HCEC 1CT (cell line): ENCODE data around the gene TOR4A.
A peak's percentile ranks its signal among the peaks of the same experiment; 100 is the strongest.
"Not testable (repeated sequence)": the region's sequence is repeated elsewhere in the genome, so short reads cannot be mapped to it uniquely, and the experiment has no call there.

Experiments
- DNase-seq: peaks from one replicate; pipeline ENCODE4 v3.0.0-alpha.2; 2017

Gene TOR4A

DNA sequence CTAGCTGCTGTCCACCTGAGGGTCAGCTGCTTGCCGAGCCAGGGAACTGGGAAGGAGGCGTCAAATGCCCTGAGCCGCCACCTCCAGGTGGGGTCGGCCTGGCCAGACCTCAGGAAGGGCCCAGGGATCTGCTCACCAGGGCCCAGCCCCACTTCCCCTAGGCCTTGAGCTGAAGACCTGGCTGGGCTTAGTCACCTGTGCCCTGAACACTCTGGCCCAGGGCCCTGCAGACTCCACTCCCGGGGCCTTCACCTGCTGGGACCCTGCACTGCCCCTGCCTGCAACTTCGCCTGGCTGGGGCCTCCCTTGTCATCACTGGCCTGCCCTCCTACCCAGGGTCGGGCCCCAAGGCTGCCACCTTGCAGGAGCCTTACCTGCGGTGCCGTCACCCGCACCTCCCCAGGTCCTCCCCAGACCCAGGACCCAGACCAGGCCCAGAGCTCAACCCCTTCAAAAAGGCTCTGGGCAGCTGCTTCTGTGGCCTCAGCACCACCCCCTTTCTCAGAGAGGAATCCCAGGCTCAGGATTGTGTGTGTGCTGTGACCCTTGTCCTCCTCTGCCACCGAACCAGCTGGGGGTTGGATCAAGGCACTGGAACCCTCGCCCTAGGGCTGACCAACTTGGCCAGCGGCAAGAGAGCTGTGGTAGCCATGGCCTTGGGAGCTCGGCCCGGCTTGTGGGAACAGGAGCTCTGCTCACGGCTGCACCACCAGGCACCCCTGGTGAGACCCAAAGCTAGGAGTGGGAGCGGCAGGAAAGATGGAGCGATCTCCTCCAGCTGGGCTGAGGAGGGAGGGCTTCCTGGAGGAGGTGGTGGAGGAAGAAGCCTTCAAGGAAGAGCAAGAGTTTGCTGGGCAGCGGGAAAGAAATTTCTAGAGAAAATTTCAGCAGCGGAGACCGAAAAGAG lies 23.6 kb upstream of the TOR4A start:
- DNase-seq, result no peak

DNA sequence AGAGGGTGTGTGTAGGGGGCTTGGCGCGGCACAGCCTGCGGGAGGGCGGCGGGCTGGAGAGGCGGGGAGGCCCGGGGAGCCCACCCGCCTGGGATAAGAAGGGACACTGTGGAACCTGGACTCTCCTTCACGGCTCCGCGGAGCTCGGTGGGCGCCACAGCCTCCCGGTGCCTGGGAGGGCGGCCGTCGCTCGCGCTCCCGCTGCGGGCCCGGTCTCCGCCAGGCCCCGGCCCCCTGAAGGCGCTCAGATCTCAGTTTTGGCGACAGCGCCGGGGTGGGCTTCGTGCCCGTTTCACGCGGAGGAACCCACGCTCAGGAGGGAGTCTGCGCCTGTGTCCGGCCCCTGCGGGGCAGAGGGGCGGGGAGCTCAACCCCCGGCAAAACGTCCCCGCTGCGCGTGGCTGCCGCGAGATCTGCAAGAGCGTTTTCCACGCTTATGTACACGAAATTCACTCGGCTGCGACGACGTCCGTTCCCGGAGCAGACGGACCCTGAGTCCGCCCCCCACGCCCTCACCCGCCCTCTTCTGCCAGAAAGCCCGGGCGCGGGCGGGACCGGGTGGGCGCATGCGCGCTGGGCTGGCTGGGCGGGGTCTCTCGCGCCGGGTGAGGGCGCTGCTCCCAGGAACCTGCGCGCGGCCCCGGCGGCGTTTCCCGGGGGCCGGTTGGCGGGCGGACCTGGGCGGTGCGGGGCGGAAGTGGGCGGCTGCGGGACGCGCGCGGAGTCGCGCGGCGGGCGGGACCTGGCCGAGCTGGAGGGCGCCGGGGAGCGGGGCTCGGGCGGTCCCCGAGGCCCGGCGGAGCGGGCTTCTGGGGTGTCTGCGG lies 22.7 kb upstream of the TOR4A start, which contains the start of gene NELFB:
NELFB (plus strand) TSS at position 704 of the 824 bp plus-strand sequence.
- peak; percentile 74 for DNase-seq

DNA sequence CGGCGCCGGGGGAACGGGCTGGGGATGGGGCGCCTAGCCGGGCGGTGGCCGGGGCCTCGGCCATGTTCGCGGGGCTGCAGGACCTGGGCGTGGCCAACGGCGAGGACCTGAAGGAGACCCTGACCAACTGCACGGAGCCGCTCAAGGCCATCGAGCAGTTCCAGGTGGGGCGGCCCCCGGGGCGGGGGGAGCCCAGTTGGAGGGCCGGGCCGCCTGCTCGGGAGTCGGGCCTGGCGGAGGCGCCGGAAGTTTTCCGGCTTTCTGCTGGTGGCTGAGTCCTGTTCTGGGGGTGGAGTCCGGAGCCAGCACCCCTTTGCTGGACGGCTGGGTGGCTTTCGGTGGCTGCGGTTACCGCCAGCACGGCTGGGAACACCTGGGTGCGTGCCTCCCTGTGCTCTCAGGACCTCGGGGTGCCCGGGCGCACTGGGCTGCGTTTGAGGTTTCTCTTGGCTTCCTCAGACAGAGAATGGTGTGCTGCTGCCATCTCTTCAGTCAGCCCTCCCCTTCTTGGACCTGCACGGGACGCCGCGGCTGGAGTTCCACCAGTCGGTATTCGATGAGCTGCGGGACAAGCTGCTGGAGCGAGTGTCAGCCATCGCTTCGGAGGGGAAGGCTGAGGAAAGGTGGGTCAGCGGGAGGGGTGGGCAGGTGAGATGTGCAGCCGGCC lies 21.9 kb upstream of the TOR4A start:
- DNase-seq, result peak; percentile 17

DNA sequence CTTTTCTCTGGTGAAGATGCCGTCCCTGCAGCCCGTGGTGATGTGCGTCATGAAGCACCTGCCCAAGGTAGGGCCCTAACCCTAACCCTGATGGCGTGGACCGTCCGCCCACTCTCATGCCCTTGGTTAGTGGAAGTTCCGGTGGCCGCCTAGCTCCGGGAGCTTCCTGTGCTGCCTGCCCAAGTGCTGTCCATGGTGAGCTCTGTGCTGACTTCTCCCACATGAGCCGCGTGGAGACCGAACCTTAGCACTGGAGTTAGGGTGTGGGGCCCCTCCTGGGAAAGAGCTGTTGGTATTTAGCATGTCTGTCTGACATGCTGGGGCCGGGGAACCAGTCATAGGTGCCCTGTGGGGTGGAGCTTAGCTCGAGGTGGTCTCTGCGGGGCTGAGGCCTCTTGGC lies 21.2 kb upstream of the TOR4A start:
- DNase-seq, result no peak

DNA sequence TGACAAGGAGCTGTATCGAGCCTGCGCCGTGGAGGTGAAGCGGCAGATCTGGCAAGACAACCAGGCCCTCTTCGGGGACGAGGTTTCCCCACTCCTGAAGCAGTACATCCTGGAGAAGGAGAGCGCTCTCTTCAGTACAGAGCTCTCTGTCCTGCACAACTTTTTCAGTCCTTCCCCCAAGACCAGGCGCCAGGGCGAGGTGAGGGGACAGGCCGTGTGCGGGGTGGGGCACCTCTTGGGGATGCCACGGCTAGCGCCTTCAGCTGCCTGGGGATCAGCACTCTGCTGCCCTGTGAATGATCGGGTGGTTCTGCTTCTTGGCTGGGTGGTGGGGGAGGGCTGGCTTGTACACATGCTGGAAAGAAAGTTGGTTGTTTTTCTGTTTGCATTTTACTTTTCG lies 20.7 kb upstream of the TOR4A start:
- DNase-seq, result no peak

DNA sequence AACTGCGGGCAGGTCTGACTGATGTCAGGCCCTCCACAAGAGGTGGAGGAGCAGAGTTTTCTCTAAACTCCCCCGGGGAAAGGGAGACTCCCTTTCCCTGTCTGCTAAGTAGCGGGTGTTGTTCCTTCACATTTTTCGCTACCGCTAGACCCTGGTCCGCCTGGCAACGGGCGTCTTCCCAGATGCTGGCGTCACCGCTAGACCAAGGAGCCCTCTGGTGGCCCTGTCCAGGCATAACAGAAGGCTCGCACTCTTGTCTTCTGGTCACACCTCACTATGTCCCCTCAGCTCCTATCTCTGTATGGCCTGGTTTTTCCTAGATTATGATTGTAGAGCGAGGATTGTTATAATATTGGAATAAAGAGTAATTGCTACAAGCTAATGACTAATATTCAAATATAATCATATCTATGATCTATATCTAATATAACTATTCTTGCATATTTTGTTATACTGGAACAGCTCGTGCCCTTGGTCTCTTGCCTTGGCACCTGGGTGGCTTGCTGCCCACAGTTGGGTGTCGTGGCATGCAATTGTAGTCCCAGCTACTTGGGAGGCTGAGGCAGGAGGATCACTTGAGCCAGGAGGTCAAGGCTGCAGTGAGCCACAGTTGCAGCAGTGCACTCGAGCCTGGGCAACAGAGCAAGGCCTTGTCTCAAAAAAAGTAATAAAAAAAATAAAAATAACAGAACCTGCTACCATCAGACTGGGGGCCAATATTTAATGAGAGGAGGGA lies 15.2 kb upstream of the TOR4A start:
- DNase-seq, result not testable (repeated sequence)

DNA sequence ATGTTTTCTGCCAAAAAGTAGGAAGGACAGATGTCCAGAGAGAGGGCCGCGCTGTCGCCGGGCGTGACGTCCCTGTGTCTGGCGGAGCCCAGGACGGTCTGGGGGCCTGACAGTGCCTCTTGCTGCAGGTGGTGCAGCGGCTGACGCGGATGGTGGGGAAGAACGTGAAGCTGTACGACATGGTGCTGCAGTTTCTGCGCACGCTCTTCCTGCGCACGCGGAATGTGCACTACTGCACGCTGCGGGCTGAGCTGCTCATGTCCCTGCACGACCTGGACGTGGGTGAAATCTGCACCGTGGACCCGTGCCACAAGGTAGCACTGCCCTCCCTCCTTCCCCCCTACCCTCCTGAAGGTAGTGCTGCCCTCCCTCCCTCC lies 14.6 kb upstream of the TOR4A start:
- DNase-seq, result no peak

DNA sequence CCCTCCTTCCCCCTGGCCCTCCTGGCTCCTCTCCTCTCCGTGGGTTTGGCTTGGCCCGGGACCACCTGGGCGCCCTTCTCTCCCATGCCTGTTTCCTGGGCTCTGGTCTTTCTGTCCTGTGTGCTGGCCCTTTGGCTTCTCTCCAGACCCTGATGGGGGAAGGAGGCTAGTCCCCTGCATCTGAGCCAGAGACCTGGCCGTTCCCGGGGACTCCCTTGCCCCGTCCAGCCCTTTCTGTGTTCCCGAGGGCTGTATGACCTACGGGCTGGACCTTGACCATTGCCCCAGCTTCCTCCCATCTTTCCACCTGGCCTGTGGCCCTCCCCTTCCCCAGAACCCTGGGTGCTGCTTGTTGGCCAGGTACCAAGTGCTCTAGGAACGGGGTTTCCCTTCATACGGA lies 14.0 kb upstream of the TOR4A start:
- no peak for DNase-seq

DNA sequence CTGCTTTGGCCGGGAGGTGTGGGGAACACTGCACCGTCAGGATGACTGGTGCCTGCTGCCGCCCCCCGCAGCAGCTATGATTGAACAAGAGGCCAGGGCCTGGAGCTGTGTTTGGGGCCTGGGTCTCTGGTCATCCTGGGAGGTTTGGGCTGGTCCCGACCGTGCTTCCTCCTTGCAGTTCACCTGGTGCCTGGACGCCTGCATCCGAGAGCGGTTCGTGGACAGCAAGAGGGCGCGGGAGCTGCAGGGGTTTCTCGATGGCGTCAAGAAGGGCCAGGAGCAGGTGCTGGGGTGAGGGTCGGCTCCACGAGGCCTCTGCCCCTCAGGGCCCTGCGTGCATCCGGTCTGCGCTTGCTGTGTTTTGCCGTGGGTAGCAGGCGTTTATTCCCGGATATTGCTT lies 13.5 kb upstream of the TOR4A start:
- no peak for DNase-seq

DNA sequence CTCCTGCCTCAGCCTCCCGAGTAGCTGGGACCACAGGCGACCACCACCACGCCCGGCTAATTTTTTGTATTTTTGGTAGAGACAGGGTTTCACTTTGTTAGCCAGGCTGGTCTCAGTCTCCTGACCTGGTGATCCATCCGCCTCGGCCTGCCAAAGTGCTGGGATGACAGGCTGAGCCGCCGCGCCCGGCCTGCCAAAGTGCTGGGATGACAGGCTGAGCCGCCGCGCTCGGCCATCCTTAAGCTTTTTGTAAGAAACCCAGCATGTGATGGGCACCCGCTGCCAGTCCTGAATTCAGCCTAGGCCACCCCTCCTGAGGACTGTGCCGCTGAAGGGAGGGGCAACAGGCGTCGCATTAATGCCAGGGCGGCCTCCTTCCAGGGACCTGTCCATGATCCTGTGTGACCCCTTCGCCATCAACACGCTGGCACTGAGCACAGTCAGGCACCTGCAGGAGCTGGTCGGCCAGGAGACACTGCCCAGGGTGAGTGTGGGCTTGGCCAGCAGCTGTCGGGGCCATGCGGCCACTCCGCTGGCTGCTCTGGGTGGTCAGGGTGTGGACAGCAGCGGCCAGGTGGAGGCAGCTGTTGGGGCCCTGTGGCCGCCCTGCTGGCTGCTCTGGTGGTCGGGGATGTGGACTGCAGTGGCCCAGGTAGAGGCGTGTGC lies 11.9 kb upstream of the TOR4A start:
- no peak for DNase-seq

DNA sequence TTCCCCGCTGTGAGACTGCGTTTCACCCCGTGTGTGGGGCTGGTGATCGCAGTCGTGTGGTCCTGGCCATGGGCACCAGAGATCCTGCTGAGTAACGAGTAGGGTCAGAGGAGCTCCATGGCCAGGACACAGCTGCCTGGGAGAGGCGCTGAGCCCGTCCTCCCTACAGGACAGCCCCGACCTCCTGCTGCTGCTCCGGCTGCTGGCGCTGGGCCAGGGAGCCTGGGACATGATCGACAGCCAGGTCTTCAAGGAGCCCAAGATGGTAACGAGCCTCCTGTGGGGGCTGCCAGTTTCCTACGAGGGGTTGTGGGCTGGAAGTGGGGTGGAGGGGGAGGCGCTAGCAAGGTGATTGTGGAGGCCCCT lies 11.4 kb upstream of the TOR4A start:
- no peak for DNase-seq

DNA sequence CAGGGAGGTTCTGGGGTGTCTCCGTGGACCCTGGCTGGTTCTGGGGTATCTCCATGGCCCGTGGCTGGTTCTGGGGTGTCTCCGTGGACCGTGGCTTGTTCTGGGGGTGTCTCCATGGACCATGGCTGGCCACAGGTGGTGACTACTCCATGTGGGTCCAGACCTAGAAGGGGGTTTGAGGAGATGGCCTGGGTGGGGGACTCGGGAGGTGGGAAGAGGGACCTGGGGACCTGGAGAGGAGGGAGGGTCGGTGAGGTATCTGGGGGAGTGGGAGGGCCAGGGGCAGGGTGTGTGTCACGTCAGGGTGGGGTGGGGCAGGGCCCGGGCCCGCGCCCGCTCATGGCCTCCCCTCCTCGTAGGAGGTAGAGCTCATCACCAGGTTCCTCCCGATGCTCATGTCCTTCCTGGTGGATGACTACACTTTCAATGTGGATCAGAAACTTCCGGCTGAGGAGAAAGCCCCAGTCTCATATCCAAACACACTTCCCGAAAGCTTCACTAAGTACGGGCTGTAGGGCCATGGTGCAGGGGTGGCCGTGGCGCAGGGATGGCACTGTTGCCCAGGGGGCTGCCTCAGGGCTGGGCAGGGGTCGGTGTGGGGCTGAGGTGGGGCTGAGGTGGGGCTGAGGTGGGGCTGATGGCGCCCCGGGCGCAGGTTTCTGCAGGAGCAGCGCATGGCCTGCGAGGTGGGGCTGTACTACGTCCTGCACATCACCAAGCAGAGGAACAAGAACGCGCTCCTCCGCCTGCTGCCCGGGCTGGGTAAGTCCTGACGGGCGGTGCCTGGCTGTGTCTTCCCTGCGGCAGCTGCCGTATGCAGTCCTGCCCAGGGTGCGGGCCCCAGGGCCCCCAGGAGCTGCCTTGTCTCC lies 10.7 kb upstream of the TOR4A start:
- no peak for DNase-seq

DNA sequence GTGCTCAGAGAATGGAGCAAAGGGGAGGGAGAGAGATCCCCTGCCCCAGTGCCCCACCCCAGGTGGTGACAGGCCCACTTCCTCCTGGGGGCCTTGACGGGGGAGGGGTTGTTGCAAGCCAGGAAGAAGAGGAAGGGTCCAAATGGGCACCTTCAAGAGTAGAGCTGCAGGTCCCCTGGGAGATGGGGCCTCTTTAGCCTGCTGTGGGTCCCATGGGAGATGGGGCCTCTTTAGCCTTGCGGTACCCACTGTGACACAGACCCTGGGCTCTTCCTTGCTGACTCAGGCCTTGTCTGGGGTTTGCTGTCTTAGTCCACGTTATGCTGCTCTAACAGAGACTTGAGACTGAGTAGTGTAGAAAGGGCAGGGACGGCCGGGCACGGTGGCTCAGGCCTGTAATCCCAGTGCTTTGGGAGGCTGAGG lies 9.6 kb upstream of the TOR4A start:
- no peak for DNase-seq

DNA sequence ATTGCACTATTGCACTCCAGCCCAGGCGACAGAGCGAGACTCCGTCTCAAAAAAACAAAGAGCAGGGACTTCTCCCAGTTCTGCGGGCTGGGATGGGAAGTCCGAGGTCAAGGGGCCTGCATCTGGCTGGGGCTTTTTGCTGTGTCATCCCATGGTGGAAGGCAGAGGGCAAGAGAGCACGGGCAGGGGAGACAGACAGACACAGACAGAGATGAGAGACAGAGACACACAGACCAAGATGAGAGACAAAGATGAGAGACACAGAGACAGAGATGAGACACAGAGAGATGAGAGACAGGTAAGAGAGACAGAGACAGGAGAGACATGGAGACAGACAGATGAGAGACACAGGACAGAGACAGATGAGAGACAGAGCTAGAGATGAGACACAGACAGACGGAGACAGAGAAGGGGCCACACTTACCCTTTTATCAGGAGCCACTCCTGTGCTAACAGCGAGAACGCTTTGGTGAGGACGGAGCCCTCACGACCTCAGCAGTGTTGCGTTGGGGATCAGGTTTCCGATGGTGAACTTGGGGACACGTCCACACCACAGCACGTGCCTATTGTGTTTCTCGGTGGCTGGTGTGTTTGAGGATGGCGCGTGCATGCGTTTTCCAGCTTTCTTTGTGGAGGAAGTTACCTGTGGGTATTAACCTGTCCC lies 8.9 kb upstream of the TOR4A start:
- no peak for DNase-seq

DNA sequence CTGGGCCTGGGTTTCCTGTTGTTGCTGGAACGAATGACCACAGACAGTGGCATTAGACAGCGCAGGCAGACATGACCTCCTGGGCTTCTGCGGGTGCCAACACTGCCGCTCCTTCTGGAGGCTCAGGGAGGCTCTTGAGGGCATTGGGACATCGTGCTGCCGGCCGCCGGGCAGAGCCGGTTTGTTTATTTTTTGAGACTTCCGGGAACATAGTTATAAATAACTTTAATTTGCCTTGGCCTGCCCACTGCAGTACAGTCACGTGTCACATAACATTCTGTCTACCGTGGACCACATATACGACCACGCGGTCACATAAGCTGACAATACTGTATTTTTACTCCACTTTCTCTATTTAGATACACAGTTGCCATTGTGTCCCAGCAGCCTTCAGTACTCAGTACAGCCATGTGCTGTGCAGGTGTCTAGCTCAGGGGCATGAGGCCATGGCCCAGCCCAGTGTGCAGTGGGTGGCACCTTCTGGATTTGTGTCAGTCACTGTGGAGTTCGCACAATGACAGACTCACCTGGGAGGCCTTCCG lies 8.2 kb upstream of the TOR4A start:
- peak; percentile 27 for DNase-seq

DNA sequence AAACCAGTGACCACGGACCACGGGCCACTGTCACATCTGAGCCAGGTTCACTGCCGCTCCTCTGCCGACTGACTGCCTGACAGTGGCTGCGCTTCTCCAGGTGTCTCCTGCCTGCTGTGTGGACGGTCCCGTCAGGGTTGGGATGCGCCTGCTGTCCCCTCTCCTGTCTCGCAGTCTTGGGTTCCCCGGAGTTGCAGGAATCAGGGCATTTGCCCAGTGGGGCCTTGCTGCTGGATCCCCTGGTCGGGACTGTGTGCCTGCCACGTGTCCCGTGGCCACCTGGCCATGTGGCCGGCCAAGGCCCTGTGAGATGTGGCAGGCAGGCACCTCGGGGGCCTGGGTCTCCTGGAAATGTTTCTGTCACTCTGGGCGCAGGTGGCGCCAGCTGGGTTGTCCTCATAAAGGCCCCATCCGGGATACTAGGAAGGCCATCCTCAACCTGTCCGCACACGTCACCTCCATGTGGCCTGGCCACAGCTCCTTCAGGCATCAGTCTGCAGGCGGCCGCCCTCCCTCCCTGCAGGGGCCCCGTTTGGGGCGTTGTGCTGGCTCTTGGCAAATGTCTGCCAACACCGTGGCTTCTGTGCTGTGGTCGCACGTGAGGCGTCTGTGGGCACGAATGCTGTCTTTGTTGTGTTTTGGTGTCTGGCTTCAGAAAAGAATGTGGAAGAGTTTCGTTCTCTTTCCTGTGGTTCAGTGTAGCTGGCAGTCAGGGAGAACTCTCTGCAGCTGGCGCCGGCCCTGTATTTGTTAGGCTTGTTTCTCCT lies 6.4 kb upstream of the TOR4A start:
- no peak for DNase-seq

DNA sequence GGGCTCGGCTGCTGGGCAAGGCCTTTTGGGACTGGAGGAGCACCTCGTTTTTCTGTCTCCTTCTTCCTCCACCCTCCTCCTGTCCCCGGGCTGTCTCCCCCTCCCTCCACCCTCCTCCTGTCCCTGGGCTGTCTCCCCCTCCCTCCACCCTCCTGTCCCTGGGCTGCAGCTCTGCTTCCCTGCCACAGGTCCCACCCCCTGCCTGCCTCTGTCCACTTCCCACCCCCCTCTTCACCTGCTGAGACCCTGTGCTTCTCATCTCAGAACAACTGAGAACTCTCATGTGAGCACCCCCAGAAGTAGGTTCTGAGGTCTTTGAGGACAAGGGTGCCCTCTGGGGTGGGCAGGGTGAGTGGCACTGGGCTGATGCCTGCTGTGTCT lies 5.8 kb upstream of the TOR4A start:
- no peak for DNase-seq

DNA sequence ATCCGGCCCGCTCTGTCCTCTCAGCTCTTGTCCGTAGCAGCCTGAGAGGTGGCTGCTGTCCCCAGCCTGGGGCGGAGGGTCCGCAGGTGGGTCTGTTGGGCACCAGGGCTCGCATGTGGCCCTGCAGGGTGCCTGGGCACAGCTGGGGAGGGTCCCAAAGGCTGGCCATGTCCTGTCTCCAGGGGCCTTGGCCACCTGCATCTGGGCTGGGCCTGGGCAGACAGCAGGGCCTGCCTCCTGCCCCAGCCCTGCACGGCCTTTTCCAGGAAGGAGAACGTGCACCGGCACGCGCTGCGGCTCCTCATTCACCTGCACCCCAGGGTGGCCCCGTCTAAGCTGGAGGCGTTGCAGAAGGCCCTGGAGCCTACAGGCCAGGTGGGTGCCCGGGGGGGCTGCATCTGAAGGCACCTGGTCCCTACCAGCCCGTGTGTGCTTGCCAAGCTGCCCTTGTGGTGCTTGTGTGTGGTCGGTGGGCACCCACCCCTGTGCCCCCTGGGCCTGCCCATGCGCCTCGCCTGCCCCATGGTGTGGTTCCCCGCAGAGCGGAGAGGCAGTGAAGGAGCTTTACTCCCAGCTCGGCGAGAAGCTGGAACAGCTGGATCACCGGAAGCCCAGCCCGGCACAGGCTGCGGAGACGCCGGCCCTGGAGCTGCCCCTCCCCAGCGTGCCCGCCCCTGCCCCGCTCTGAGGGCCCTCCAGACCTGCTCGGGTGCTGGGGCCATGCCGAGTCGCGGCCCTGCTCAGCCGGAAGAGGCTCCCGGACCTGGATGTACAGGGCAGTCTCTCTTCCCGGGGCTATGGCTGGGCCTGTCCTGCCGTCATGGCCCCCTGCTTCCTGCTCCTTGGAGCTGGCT lies 5.1 kb upstream of the TOR4A start:
- no peak for DNase-seq

DNA sequence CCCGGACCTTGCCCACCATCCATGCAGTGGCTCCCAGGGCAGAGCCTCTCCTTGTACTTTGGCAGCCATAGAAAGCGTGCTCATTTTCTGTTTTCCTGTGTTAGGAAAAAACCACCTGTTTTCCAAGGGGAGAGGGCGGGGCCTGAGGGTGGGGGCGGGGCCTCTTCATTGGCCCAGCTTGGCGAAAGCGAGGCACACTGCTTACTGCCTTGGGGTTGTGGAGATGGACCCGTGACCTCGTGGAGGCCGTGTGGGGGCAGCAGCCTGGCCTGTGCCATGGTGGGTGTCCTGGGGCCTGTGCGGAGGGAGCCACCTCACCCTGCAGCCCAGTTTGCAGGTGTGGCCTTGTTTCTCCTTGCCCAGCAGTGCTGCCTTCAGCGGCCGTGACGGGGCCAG lies 4.4 kb upstream of the TOR4A start:
- no peak for DNase-seq
